A549 treated with Mapracorat at 1 μM for 4 hours (cell line): ENCODE measurements around the gene NAALADL1. TPM values are rescaled to one million over a fixed set of nuclear protein-coding genes. Genes with fewer than 3 reads are reported as not detected.

Source experiments
- total RNA-seq: library from RNA; stranded (reverse); fragments of 200-300 nt; extraction: Qiagen RNA extraction; gene quantifications from 5 replicates; pipeline ENCODE4 v1.2.3, GENCODE V29; 2022

The NAALADL1 gene, protein sequence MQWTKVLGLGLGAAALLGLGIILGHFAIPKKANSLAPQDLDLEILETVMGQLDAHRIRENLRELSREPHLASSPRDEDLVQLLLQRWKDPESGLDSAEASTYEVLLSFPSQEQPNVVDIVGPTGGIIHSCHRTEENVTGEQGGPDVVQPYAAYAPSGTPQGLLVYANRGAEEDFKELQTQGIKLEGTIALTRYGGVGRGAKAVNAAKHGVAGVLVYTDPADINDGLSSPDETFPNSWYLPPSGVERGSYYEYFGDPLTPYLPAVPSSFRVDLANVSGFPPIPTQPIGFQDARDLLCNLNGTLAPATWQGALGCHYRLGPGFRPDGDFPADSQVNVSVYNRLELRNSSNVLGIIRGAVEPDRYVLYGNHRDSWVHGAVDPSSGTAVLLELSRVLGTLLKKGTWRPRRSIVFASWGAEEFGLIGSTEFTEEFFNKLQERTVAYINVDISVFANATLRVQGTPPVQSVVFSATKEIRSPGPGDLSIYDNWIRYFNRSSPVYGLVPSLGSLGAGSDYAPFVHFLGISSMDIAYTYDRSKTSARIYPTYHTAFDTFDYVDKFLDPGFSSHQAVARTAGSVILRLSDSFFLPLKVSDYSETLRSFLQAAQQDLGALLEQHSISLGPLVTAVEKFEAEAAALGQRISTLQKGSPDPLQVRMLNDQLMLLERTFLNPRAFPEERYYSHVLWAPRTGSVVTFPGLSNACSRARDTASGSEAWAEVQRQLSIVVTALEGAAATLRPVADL
- total RNA-seq: not detected in 5 replicates

GRCh38 chr11:65058419-65059054 lies at the start of gene NAALADL1:
TSS of gene NAALADL1 (minus strand) at chr11:65058553. CDS start at chr11:65058521, 32 bp downstream.

DNA sequence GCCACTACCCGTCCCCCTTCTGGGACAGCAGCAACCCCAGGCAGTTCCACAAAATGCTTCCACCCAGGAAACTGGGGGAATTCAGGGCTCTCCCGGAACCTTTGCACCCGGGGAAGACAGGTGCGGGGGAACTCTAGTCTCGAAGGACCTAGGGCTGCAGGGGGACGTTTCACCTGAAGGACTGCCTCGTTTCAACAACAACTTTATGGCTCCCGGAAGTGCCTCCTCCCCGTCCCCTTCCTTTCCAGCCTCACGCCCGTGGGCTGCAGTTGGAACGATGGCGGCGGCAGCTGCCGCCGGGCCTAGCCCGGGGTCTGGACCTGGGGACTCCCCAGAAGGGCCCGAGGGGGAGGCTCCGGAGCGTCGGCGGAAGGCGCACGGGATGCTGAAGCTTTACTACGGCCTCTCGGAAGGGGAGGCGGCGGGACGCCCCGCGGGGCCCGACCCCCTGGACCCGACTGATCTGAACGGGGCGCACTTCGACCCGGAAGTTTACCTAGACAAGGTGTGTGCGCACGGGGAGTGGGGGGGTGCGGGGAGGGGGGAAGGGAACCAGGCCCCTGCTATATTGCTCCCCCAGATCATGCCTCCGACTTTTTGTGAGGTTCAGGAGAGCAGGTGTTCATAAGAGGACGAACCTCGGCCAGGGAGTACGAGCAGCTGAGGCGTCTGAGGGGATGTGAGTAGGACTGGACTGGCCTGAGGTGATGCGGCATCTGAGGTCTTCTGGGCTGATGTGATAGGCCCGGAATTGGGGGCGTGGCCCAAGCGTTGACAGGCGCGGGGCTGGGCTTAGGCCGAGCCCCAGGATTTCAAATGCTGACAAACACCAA lies 37.8 kb upstream of the NAALADL1 start, which contains the start of gene VPS51:
VPS51 (plus strand) TSS at position 241 of the 833 bp plus-strand sequence; CDS start at position 278, 37 bp downstream.

DNA sequence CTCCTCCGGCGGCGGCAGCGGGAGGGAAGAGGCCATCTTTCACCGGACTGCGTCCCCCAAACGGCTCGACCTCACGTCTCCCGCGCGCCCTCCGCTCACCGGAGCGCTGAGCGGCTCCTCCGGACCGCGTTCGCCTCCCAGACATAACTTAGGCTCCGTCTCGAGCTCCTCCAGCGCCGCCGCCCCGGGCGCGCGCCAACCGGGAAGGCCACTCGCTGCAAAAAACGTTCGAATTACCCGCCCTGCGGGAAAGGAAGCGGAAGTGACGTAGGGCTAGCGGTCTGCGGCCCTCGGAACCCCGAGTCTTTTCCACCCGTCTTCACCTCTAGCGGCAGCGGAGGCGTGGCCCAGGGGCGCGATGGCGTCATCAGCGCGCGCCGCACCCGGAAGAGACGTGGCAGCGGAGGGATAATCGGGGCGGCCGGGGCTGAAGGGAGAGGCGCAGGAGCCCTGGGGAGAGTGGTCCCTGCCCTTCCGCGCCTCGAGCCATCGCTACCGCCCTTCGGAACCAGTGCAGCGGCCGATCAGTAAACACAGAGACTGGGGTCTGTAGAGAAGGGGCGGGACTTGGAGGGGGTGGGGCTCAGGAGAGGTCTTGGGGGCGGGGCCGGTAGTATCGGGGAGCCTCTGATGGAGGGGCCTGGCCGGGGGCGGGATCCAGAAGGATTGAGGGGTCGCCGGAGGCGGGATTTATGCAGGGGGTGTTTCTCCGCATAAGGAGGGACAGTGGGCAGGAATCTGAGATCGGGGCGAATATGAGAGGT lies 25.7 kb upstream of the NAALADL1 start, which contains the start of the genes CDCA5 and ZFPL1:
CDCA5 (minus strand) TSS at position 207 of the 764 bp plus-strand sequence; CDS start at position 145, 62 bp downstream.
ZFPL1 (plus strand) TSS at position 389 of the 764 bp plus-strand sequence. CDS start 477 bp downstream, outside the sequence.

DNA sequence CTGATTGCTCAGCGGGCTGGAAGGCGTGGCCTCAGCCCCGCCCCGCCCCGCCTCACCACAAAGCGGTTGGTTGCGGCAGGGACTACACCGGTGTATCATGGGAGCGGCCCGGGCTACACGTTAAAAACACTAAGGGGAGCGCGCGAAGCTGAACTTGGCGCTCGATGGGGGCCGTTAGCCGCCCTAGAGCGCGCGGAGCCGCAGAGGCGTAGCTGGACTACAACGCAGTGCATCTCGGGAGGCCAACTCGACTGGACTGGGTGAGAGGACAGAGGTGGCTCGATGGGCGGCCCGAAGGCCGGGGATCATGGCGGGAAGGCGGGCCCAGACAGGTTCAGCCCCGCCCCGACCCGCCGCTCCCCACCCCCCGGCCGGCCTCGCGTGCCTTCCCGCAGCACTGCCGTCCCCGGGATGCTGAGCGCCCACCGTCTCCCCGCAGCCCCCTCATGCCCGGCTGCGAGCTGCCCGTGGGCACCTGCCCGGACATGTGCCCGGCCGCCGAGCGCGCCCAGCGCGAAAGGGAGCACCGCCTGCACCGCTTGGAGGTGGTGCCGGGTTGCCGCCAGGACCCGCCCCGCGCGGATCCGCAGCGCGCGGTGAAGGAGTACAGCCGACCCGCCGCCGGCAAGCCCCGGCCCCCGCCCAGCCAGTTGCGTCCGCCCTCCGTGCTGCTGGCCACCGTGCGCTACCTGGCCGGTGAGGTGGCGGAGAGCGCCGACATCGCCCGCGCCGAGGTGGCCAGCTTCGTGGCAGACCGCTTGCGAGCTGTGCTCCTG lies 17.3 kb downstream of the NAALADL1 start, which contains the start of gene SAC3D1:
SAC3D1 (plus strand) TSS at position 364 of the 776 bp plus-strand sequence; CDS start at position 447, 83 bp downstream.

DNA sequence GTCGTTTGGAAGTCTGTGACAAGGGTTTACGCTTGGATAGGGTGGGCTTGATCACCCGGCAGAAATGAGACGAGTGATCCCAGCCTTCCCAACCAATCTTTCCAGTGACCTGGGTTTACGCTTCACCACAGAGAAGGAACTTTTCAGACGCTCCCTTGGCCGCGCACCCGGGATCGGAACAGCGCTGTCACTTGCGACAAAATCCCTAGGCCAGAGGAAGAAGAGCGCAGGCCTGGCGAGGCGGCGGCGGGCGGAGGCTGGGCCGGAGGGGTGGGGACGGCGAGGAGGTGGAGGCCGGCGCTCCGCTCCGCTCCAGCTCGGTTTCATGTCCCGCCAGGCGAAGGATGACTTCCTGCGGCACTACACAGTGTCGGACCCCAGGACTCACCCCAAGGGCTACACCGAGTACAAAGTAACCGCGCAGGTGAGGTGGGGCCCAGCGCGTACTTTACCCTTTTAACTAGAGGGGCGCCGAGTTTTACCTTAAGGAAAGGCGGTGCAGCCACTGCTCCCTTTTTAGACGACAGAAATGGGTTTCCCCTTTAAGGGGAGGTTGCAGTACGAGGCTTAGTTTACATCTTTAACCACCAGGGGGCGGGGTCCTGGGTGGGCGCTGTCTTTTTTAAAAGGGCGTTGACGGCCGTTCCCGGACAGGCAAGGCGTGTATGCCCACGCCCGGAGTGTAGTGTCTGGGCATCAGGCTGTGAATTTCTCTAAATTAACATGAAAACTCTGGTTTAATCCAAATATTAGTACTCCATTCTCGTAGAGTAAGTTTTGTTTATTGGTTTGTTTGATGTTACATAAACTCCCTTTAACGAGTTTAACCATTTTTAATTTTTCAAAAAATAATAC lies 30.9 kb downstream of the NAALADL1 start, which contains the start of gene SNX15:
SNX15 (plus strand) TSS at position 227 of the 855 bp plus-strand sequence; CDS start at position 326, 99 bp downstream.

DNA sequence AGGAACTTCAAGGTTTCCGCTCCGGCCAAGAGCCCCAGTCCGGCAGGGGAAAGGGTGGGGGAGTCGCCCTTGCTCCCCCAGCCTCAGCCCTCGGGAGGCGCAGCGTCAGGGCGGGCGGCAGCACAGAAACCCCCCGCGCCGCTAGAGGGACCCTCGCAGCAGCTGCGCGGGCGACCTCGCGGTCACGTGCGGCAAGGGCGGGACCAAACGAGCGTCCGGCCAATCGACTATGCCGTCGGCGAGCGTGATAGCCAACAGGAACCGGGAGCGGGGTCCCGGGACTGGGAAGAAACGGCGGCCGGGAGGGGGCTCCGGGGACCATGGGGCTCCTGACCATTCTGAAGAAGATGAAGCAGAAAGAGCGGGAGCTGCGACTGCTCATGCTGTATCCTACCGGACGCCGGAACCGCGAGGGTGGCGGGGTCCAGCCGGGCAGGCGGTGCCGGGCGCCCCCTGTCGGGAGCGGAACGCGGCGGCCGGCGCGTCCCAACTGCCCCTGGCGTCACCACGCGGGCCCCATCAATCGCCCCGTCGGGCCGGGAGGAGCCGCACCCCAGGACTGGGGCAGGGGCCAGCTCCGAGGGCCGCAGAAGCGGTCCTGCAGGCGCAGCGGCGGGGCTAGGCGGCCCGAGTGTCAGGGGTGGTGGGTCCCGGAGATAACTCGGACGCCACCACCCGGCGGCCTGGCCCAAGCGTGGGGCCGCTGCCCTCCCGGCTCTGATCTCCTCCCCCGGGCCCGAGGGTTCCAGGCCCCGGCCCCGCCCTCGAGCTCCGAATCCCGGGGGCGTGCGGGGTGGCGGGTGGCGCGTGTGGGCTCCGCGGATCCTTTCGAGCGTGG lies 44.2 kb downstream of the NAALADL1 start, which contains the start of gene ARL2:
ARL2 (plus strand) TSS at position 273 of the 838 bp plus-strand sequence; CDS start at position 321, 48 bp downstream.

DNA sequence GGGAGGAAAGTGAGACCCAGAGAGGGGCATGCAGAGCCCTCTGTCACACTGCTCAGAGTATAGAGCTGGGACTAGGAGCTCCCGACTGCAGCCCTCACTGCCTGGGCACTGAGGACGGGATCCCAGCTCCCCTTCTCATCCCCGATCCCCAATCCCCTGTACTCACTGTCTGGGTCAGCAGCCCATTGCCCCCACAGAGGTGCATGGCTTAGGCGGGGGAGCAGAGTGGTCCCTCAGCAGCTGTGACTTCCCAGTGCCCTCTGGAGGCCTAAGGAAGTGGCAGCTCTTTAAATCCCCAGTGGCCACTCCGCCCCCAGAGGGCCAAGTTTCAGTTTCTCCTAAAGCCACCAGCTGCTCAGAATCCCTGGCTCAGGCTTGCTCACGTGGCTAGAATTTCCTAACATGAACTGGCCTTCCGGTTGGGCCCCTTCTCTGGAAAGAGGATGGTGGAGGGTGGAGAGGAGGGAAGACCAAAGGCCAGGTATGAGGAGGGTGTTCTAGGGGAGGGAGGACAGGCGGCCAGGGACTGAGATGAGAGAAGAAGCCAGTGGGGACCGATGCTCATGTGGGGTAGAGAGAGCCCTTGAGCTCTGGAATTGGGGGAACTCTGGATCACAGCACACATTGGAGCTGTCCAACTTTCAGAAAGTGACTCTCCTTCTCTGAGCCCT lies 61.5 kb downstream of the NAALADL1 start, which contains the start of gene BATF2:
BATF2 (minus strand) TSS at position 262 of the 671 bp plus-strand sequence; CDS start at position 205, 57 bp downstream.

Other genes starting within 250 kb of the NAALADL1 start
- gene MEN1, start 248.0 kb downstream of the NAALADL1 start, total RNA-seq: 26.2 to 40.7 TPM (median 38.5 TPM) in 5 replicates
- 0.93 to 2.0 TPM (median 1.5 TPM) in 5 replicates for gene CDC42BPG, start 213.9 kb downstream of the NAALADL1 start, total RNA-seq
- 94.9 to 123 TPM (median 115 TPM) in 5 replicates for gene EHD1, start 179.9 kb downstream of the NAALADL1 start, total RNA-seq
- 11.8 to 22.6 TPM (median 21.0 TPM) in 5 replicates for gene ATG2A, start 141.3 kb downstream of the NAALADL1 start, total RNA-seq
- gene PPP2R5B, start 133.9 kb downstream of the NAALADL1 start, total RNA-seq: 3.2 to 5.4 TPM (median 4.7 TPM) in 5 replicates
- not detected in 5 replicates for gene GPHA2, start 122.7 kb downstream of the NAALADL1 start, total RNA-seq
- not detected in 5 replicates for gene MAJIN, start 86.4 kb downstream of the NAALADL1 start, total RNA-seq
- gene BATF2, start 61.6 kb downstream of the NAALADL1 start, total RNA-seq: 0.71 to 1.1 TPM (median 0.85 TPM) in 5 replicates
- gene ARL2, start 44.4 kb downstream of the NAALADL1 start, total RNA-seq: 175 to 188 TPM (median 183 TPM) in 5 replicates
- 19.9 to 24.2 TPM (median 23.1 TPM) in 5 replicates for gene SNX15, start 31.1 kb downstream of the NAALADL1 start, total RNA-seq
- 34.7 to 55.9 TPM (median 53.9 TPM) in 5 replicates for gene SAC3D1, start 17.3 kb downstream of the NAALADL1 start, total RNA-seq
- gene CDCA5, start 25.5 kb upstream of the NAALADL1 start, total RNA-seq: 57.4 to 76.9 TPM (median 71.1 TPM) in 5 replicates
- gene ZFPL1, start 25.7 kb upstream of the NAALADL1 start, total RNA-seq: 31.8 to 34.2 TPM (median 32.7 TPM) in 5 replicates
- 50.7 to 52.5 TPM (median 51.8 TPM) in 5 replicates for gene VPS51, start 37.7 kb upstream of the NAALADL1 start, total RNA-seq
- gene TM7SF2, start 53.3 kb upstream of the NAALADL1 start, total RNA-seq: 4.9 to 8.6 TPM (median 5.3 TPM) in 5 replicates
- gene ZNHIT2, start 59.1 kb upstream of the NAALADL1 start, total RNA-seq: 13.6 to 22.7 TPM (median 21.9 TPM) in 5 replicates
- gene FAU, start 63.6 kb upstream of the NAALADL1 start, total RNA-seq: 820 to 1,063 TPM (median 1,025 TPM) in 5 replicates
- gene MRPL49, start 63.8 kb upstream of the NAALADL1 start, total RNA-seq: 68.5 to 73.4 TPM (median 70.9 TPM) in 5 replicates
- gene SYVN1, start 76.0 kb upstream of the NAALADL1 start, total RNA-seq: 27.8 to 40.9 TPM (median 37.6 TPM) in 5 replicates
- not detected in 5 replicates for gene SPDYC, start 111.7 kb upstream of the NAALADL1 start, total RNA-seq
- 90.3 to 122 TPM (median 113 TPM) in 5 replicates for gene CAPN1, start 123.4 kb upstream of the NAALADL1 start, total RNA-seq
- 10.9 to 15.8 TPM (median 13.9 TPM) in 5 replicates for gene POLA2, start 203.4 kb upstream of the NAALADL1 start, total RNA-seq